GM19240 (cell line): Measurements from ENCODE around the gene CRY2.

Experiments
- DNase-seq: peaks from one replicate; pipeline ENCODE4 v3.0.0; 2011; ENCODE audit warnings: low spot score; ENCODE audit not compliant: insufficient read length

CRY2 gene

GRCh38 chr11:45877845-45878244 lies 30.6 kb downstream of the CRY2 start:
- DNase-seq, result no peak

GRCh38 chr11:45879803-45880686 lies 32.8 kb downstream of the CRY2 start:
- DNase-seq, result no peak

GRCh38 chr11:45880772-45881570 lies 33.7 kb downstream of the CRY2 start:
- no peak for DNase-seq

GRCh38 chr11:45881708-45882368 lies 34.6 kb downstream of the CRY2 start:
- no peak for DNase-seq

GRCh38 chr11:45884596-45885185 lies 37.4 kb downstream of the CRY2 start:
- no peak for DNase-seq

- DNase-seq, result peak; percentile 62
Observed at GRCh38 chr11:45885274-45885920, 38.1 kb downstream of the CRY2 start, which contains the start of gene MAPK8IP1. TSS of gene MAPK8IP1 (plus strand) at chr11:45885651. CDS start at chr11:45885821, 170 bp downstream.

- DNase-seq, result no peak
Observed at GRCh38 chr11:45885921-45886721, 38.8 kb downstream of the CRY2 start.

- DNase-seq, result no peak
Observed at GRCh38 chr11:45886816-45887520, 39.7 kb downstream of the CRY2 start.

- no peak for DNase-seq
Observed at GRCh38 chr11:45887587-45887986, 40.3 kb downstream of the CRY2 start.

GRCh38 chr11:45889555-45889954 lies 42.3 kb downstream of the CRY2 start:
- no peak for DNase-seq

- DNase-seq, result no peak
Observed at GRCh38 chr11:45889966-45890365, 42.7 kb downstream of the CRY2 start.

- no peak for DNase-seq
Observed at GRCh38 chr11:45890886-45891550, 43.7 kb downstream of the CRY2 start.

- no peak for DNase-seq
Observed at GRCh38 chr11:45892856-45893255, 45.6 kb downstream of the CRY2 start.

- DNase-seq, result no peak
Observed at GRCh38 chr11:45894555-45895247, 47.4 kb downstream of the CRY2 start.

GRCh38 chr11:45895553-45896259 lies 48.4 kb downstream of the CRY2 start:
- DNase-seq, result no peak

GRCh38 chr11:45896422-45896984 lies 49.2 kb downstream of the CRY2 start:
- no peak for DNase-seq

GRCh38 chr11:45897556-45897955 lies 50.3 kb downstream of the CRY2 start:
- DNase-seq, result no peak
